ENCODE data around the gene CACNB1.

- TF ChIP-seq CTCF (IDR thresholded peaks at IDR 0.05 in 2 of 3, conservative IDR thresholded peaks at IDR 0.05 in 1 of 3; ENCODE audit: control insufficient read depth in 2 of 3, extremely low read depth in 1 of 3, insufficient read depth in 1 of 3, low read depth in 3 of 3, low read length in 3 of 3) (no peak), MYB (IDR thresholded peaks at IDR 0.05; ENCODE audit: borderline replicate concordance, low read depth, low read length) (no peak), LARP7 (IDR thresholded peaks at IDR 0.05) (no peak), MEF2A (IDR thresholded peaks at IDR 0.05; ENCODE audit: insufficient read depth, low read depth, low read length) (no peak), HDAC2 (IDR thresholded peaks at IDR 0.05) (no peak), FOXM1 (IDR thresholded peaks at IDR 0.05; ENCODE audit: low read depth, low read length) (no peak), TARDBP (IDR thresholded peaks at IDR 0.05; ENCODE audit: borderline replicate concordance) (no peak), POLR2A (IDR thresholded peaks at IDR 0.05; ENCODE audit: low read depth, low read length) (no peak), EGR1 (IDR thresholded peaks at IDR 0.05; ENCODE audit: borderline replicate concordance in 1 of 2, low read depth in 2 of 2, low read length in 2 of 2) (no peak), TCF7 (IDR thresholded peaks at IDR 0.05; ENCODE audit: borderline replicate concordance) (no peak), CEBPZ (IDR thresholded peaks at IDR 0.05; ENCODE audit: low read depth, low read length) (no peak)
These were observed 20.2 kb downstream of the CACNB1 start for GRCh38 chr17:39177256-39177655.
